ENCODE measurements around the gene GLT1D1.

- TF ChIP-seq POLR2A (IDR thresholded peaks at IDR 0.05; ENCODE audit: low read depth, low read length) (no peak), POLR2AphosphoS5 (IDR thresholded peaks at IDR 0.05; ENCODE audit: low read depth, low read length) (no peak), TAF1 (IDR thresholded peaks at IDR 0.05; ENCODE audit: low read depth, low read length) (no peak), SPI1 (IDR thresholded peaks at IDR 0.05; ENCODE audit: low read depth, low read length) (no peak), PAX5 (IDR thresholded peaks at IDR 0.05; ENCODE audit: insufficient read depth, low read length, severe bottlenecking) (no peak)
These were observed 63.1 kb downstream of the GLT1D1 start for GRCh38 chr12:128916425-128916824.

All from GM12891 (cell line).